Activated CD4-positive, alpha-beta T cell treated with anti-CD3 and anti-CD28 coated beads for 36 hours (primary cell): ENCODE results near the gene GIPC1. TPM values are rescaled to one million over a fixed set of nuclear protein-coding genes. Genes with fewer than 3 reads are reported as not detected.
A peak's percentile ranks its signal among the peaks of the same experiment; 100 is the strongest.

Source experiments
- ATAC-seq: fragments of 200-7000 bp; cut with Tn5 transposase; one replicate; pipeline ENCODE4 v1.10.0; 2021; ENCODE audit warnings: mild to moderate bottlenecking, moderate library complexity
- CTCF ChIA-PET: fragments of 350-600 bp; sonication (Branson Sonifier 250); formaldehyde crosslinking; loops from one replicate; lab custom pipeline; 2021; ENCODE audit warnings: antibody characterized with exemption; lab: Charles Lee
- POLR2A ChIA-PET: fragments of 350-600 bp; sonication (Branson Sonifier 250); formaldehyde crosslinking; loops from one replicate; lab custom pipeline; 2021; ENCODE audit warnings: antibody characterized with exemption, inconsistent platforms; lab: Charles Lee
- DNase-seq: peaks from one replicate; pipeline ENCODE4 v3.0.0-alpha.2; 2020
- H3K27ac Mint-ChIP-seq: one replicate; pipeline ENCODE4 v1.8.0; 2021; ENCODE audit warnings: mixed read lengths
- H3K27me3 Mint-ChIP-seq: one replicate; pipeline ENCODE4 v1.8.0; 2021; ENCODE audit warnings: mixed read lengths
- H3K36me3 Mint-ChIP-seq: one replicate; pipeline ENCODE4 v1.8.0; 2021; ENCODE audit warnings: low read depth, mixed read lengths
- H3K4me1 Mint-ChIP-seq: one replicate; pipeline ENCODE4 v1.8.0; 2021; ENCODE audit warnings: mixed read lengths
- H3K4me3 Mint-ChIP-seq: one replicate; pipeline ENCODE4 v1.8.0; 2021; ENCODE audit warnings: mild to moderate bottlenecking, moderate library complexity, mixed read lengths
- H3K9me3 Mint-ChIP-seq: one replicate; pipeline ENCODE4 v1.8.0; 2021; ENCODE audit warnings: low read depth, mixed read lengths
- intact Hi-C, 2 experiments: fragments of 100-400 bp; cut with DNase I in 1 of 2; cut with micrococcal nuclease in 1 of 2; formaldehyde crosslinking; loops; one replicate each; pipeline versions ENCODE4 v1.14.2 to v1.15.1; 2022 to 2024; cut with DNase I, micrococcal nuclease
- total RNA-seq, 2 experiments: library from RNA; stranded (reverse); gene quantifications; one replicate each; pipeline ENCODE4 v1.2.3, GENCODE V29; 2021

Gene GIPC1
- total RNA-seq, 2 experiments from 2014 or later, result 19.3 to 25.7 TPM

DNA sequence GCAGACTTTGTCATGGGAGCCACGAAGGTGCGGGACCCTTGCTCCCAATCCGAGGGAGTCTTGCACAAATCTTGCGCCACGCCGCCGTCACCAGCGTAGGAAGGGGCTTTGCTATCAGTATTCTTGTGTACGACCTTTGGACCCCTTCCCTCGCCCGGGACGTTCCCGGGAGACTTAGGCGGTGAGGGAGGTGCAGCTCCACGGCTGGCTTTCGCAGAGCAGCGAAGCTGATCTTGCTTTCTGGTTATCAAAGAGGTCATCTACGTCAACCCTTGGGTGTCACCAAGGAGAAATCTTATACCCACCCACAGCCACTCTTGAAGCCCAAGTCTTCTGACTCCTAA, 34.0 kb upstream of the GIPC1 start:
- POLR2A ChIA-PET, result interaction anchor here (1.7 kb wide), 1 partner anchor 11 kb away, joined by 8 read pairs; the partner anchor contains the start of gene DNAJB1
- peak overlapping the region; percentile 83 for H3K4me3 Mint-ChIP-seq
- CTCF ChIA-PET, result interaction anchor here (0.6 to 1.3 kb wide), 3 partner anchors 22 to 415 kb away, joined by 3 read pairs; partner anchors contain the start of gene NDUFB7
- intact Hi-C loops, result no loop called here
- DNase-seq (no peak), ATAC-seq (no peak)
- H3K27ac Mint-ChIP-seq, result peak overlapping the region; percentile 90
- H3K9me3 Mint-ChIP-seq, result no peaks in the 10 kb centered on the region
- H3K36me3 Mint-ChIP-seq, result peaks cover 7% of the 10 kb centered on the region
- no peaks in the 10 kb centered on the region for H3K27me3 Mint-ChIP-seq
- H3K4me1 Mint-ChIP-seq, result peaks cover 39% of the 10 kb centered on the region

GRCh38 chr19:14529254-14530004, 33.5 kb upstream of the GIPC1 start, which contains the start of gene TECR:
TECR (plus strand) TSS chr19:14529594; CDS start chr19:14529697, 103 bp downstream.
- peak; percentile 98 for ATAC-seq
- H3K4me3 Mint-ChIP-seq, result peak within 1 kb of the TSS; percentile 83
- peaks cover 37% of the 10 kb centered on the region for H3K4me1 Mint-ChIP-seq
- H3K36me3 Mint-ChIP-seq, result peaks cover 7% of the 10 kb centered on the region
- no peaks in the 10 kb centered on the region for H3K9me3 Mint-ChIP-seq
- ChIA-PET CTCF (interaction anchor here (0.6 to 1.3 kb wide), 3 partner anchors 22 to 414 kb away, joined by 3 read pairs; partner anchors contain the start of gene NDUFB7), POLR2A (interaction anchor here (0.7 to 1.7 kb wide), 2 partner anchors 11 to 96 kb away, joined by 3 to 8 read pairs; partner anchors contain the start of gene DNAJB1)
- H3K27me3 Mint-ChIP-seq, result no peaks in the 10 kb centered on the region
- peak within 1 kb of the TSS; percentile 90 for H3K27ac Mint-ChIP-seq
- intact Hi-C loops, result loop anchor here (1.0 to 10.0 kb wide), 12 partner anchors 11 to 1745 kb away; partner anchors contain the start of genes DNAJB1 (in 2 of the 2), DDX39A (in 1 of the 2), GIPC1 (in 1 of the 2) and IER2 (in 1 of the 2)
- DNase-seq, result peak; percentile 100

- no peak for ATAC-seq
- Mint-ChIP-seq H3K27ac (peak overlapping the region; percentile 90), H3K4me3 (peak overlapping the region; percentile 83), H3K27me3 (no peaks in the 10 kb centered on the region), H3K36me3 (peaks cover 7% of the 10 kb centered on the region), H3K9me3 (no peaks in the 10 kb centered on the region), H3K4me1 (peaks cover 43% of the 10 kb centered on the region)
- intact Hi-C loops, result loop anchor here (1.0 to 10.0 kb wide), 12 partner anchors 10 to 1744 kb away; partner anchors contain the start of genes DNAJB1 (in 2 of the 2), DDX39A (in 1 of the 2), GIPC1 (in 1 of the 2) and IER2 (in 1 of the 2)
- ChIA-PET CTCF (interaction anchor here (1.3 kb wide), 1 partner anchor 43 kb away, joined by 3 read pairs; the partner anchor contains the start of gene NDUFB7), POLR2A (interaction anchor here (0.7 kb wide), 1 partner anchor 95 kb away, joined by 3 read pairs; no protein-coding TSS in a partner anchor)
- DNase-seq, result no peak
These were observed 32.7 kb upstream of the GIPC1 start for GRCh38 chr19:14528419-14529253.

DNA sequence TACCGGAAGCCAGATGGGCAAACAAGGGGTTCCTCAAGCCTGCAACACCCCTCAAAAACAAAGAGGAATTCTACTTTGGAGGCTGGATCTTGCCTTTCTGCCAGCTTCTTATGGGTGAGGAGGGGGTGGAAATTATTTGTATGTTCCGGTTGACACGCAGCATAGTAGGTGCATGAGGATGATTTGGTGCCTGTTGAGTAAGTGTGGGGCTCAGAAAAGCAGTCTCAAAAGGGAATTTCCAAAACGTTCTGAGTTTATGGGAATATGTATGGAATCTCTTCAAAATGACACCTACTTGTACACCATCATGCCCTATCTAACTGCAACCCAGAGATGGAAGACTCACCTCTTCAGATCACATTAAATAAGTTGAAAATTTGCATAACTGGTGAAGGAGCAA, 30.5 kb upstream of the GIPC1 start:
- CTCF ChIA-PET, result interaction anchor here (0.6 to 1.8 kb wide), 6 partner anchors 20 to 455 kb away, joined by 3 to 6 read pairs (median 3); no protein-coding TSS in a partner anchor

GRCh38 chr19:14525729-14526128, 29.8 kb upstream of the GIPC1 start:
- Mint-ChIP-seq H3K4me3 (no peak overlapping the region), H3K27ac (no peak overlapping the region), H3K4me1 (peaks cover 43% of the 10 kb centered on the region), H3K27me3 (no peaks in the 10 kb centered on the region), H3K9me3 (no peaks in the 10 kb centered on the region), H3K36me3 (peaks cover 1% of the 10 kb centered on the region)
- CTCF ChIA-PET, result interaction anchor here (0.6 to 1.8 kb wide), 9 partner anchors 13 to 454 kb away, joined by 3 to 6 read pairs (median 3); no protein-coding TSS in a partner anchor
- DNase-seq (no peak), ATAC-seq (no peak)
- POLR2A ChIA-PET, result no interaction called here
- intact Hi-C loops, result loop anchor here (10.0 kb wide), 4 partner anchors 779 to 1741 kb away; partner anchors contain the start of genes IER2 (in 1 of the 2), JUNB (in 1 of the 2) and STX10 (in 1 of the 2)

More for the DNA sequence above, 30.5 kb upstream of the GIPC1 start:
- Mint-ChIP-seq H3K27me3 (no peaks in the 10 kb centered on the region), H3K9me3 (no peaks in the 10 kb centered on the region), H3K36me3 (peaks cover 2% of the 10 kb centered on the region), H3K27ac (no peak overlapping the region), H3K4me1 (peaks cover 46% of the 10 kb centered on the region), H3K4me3 (no peak overlapping the region)
- POLR2A ChIA-PET, result interaction anchor here (0.5 kb wide), 1 partner anchor 130 kb away, joined by 3 read pairs; no protein-coding TSS in a partner anchor
- ATAC-seq (no peak), DNase-seq (no peak)
- intact Hi-C loops, result loop anchor here (10.0 kb wide), 4 partner anchors 778 to 1742 kb away; partner anchors contain the start of genes IER2 (in 1 of the 2), JUNB (in 1 of the 2) and STX10 (in 1 of the 2)

DNA sequence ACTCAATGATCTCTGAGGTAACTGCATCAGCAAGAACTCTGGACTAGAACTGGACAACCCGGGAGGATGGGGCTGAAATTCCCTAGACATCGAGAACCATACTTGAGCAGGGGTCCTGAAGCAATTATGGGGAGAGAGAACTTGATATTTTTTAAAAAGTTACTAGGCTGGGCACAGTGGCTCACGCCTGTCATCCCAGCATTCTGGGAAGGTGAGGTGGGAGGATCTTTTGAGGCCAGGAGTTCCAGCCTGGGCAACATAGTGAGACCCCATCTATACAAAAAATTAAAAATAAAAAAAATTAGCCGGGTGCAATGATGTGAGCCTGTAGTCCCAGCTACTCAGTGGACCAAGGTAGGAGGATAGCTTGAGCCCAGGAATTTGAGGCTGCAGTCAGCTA, 24.6 kb upstream of the GIPC1 start:
- H3K4me1 Mint-ChIP-seq, result peaks cover 56% of the 10 kb centered on the region
- intact Hi-C loops, result loop anchor here (10.0 kb wide), 4 partner anchors 784 to 1736 kb away; partner anchors contain the start of genes IER2 (in 1 of the 2), JUNB (in 1 of the 2) and STX10 (in 1 of the 2)
- CTCF ChIA-PET, result interaction anchor here (0.7 to 1.6 kb wide), 4 partner anchors 14 to 146 kb away, joined by 3 to 6 read pairs (median 3); no protein-coding TSS in a partner anchor

GRCh38 chr19:14519860-14520407, 24.0 kb upstream of the GIPC1 start:
- POLR2A ChIA-PET, result interaction anchor here (0.6 to 2.8 kb wide), 4 partner anchors 10 to 705 kb away, joined by 3 to 12 read pairs (median 6); no protein-coding TSS in a partner anchor
- Mint-ChIP-seq H3K27me3 (no peaks in the 10 kb centered on the region), H3K36me3 (peaks cover 28% of the 10 kb centered on the region), H3K4me1 (peaks cover 63% of the 10 kb centered on the region), H3K27ac (peak overlapping the region; percentile 90), H3K4me3 (peak overlapping the region; percentile 94), H3K9me3 (no peaks in the 10 kb centered on the region)
- ATAC-seq (peak; percentile 10), DNase-seq (peak; percentile 44)
- CTCF ChIA-PET, result interaction anchor here (0.7 to 1.6 kb wide), 3 partner anchors 13 to 18 kb away, joined by 3 to 6 read pairs (median 3); no protein-coding TSS in a partner anchor
- intact Hi-C loops, result loop anchor here (2.0 to 10.0 kb wide), 8 partner anchors 153 to 1735 kb away; partner anchors contain the start of genes IER2 (in 1 of the 2), JUNB (in 1 of the 2), RAD23A (in 1 of the 2) and STX10 (in 1 of the 2)

More for the DNA sequence above, 24.6 kb upstream of the GIPC1 start:
- H3K4me3 Mint-ChIP-seq, result no peak overlapping the region
- H3K27me3 Mint-ChIP-seq, result no peaks in the 10 kb centered on the region
- H3K9me3 Mint-ChIP-seq, result no peaks in the 10 kb centered on the region
- POLR2A ChIA-PET, result no interaction called here
- ATAC-seq (no peak), DNase-seq (no peak)
- peak overlapping the region; percentile 90 for H3K27ac Mint-ChIP-seq
- peaks cover 22% of the 10 kb centered on the region for H3K36me3 Mint-ChIP-seq

GRCh38 chr19:14519245-14519859, 23.4 kb upstream of the GIPC1 start:
- Mint-ChIP-seq H3K9me3 (no peaks in the 10 kb centered on the region), H3K4me3 (peak overlapping the region; percentile 94), H3K27me3 (no peaks in the 10 kb centered on the region), H3K36me3 (peaks cover 34% of the 10 kb centered on the region), H3K27ac (peak overlapping the region; percentile 90), H3K4me1 (peaks cover 68% of the 10 kb centered on the region)
- no peak for DNase-seq
- ATAC-seq, result no peak
- intact Hi-C loops, result loop anchor here in 1 of 2 experiments (2.0 to 10.0 kb wide), 4 partner anchors 152 to 1575 kb away; partner anchors contain the start of genes RAD23A and TPM4
- ChIA-PET POLR2A (interaction anchor here (0.6 to 2.8 kb wide), 4 partner anchors 10 to 705 kb away, joined by 3 to 12 read pairs (median 6); no protein-coding TSS in a partner anchor), CTCF (interaction anchor here (0.7 to 1.1 kb wide), 2 partner anchors 15 to 153 kb away, joined by 3 read pairs; no protein-coding TSS in a partner anchor)

- ATAC-seq, result peak; percentile 56
- POLR2A ChIA-PET, result interaction anchor here (0.5 to 2.8 kb wide), 12 partner anchors 9 to 723 kb away, joined by 3 to 12 read pairs (median 3); partner anchors contain the start of genes ASF1B, GIPC1 and ZSWIM4
These were observed 22.0 kb upstream of the GIPC1 start, which contains the start of gene DNAJB1 for GRCh38 chr19:14517840-14518505. DNAJB1 (minus strand) TSS chr19:14518397; CDS start chr19:14518349, 48 bp downstream.

More at GRCh38 chr19:14517840-14518505, 22.0 kb upstream of the GIPC1 start, which contains the start of gene DNAJB1:
- Mint-ChIP-seq H3K27ac (peak within 1 kb of the TSS; percentile 94), H3K9me3 (no peaks in the 10 kb centered on the region), H3K4me3 (peak within 1 kb of the TSS; percentile 94), H3K27me3 (no peaks in the 10 kb centered on the region), H3K4me1 (peaks cover 60% of the 10 kb centered on the region), H3K36me3 (peaks cover 40% of the 10 kb centered on the region)
- intact Hi-C loops, result loop anchor here (1.0 to 10.0 kb wide), 13 partner anchors 11 to 1573 kb away; partner anchors contain the start of genes TECR (in 2 of the 2), ASF1B (in 1 of the 2), DDX39A (in 1 of the 2) and GIPC1 (in 1 of the 2)
- peak; percentile 81 for DNase-seq
- CTCF ChIA-PET, result interaction anchor here (0.6 to 2.5 kb wide), 8 partner anchors 11 to 167 kb away, joined by 3 to 11 read pairs (median 4); no protein-coding TSS in a partner anchor
